ENCODE results near the gene CA5A. TPM values are rescaled to one million over a fixed set of nuclear protein-coding genes. Genes with fewer than 3 reads are reported as not detected.

Gene CA5A
- total RNA-seq, 8 experiments from 2014 or later, result 0.05 to 0.52 (median 0.17) TPM; not detected in 1

DNA sequence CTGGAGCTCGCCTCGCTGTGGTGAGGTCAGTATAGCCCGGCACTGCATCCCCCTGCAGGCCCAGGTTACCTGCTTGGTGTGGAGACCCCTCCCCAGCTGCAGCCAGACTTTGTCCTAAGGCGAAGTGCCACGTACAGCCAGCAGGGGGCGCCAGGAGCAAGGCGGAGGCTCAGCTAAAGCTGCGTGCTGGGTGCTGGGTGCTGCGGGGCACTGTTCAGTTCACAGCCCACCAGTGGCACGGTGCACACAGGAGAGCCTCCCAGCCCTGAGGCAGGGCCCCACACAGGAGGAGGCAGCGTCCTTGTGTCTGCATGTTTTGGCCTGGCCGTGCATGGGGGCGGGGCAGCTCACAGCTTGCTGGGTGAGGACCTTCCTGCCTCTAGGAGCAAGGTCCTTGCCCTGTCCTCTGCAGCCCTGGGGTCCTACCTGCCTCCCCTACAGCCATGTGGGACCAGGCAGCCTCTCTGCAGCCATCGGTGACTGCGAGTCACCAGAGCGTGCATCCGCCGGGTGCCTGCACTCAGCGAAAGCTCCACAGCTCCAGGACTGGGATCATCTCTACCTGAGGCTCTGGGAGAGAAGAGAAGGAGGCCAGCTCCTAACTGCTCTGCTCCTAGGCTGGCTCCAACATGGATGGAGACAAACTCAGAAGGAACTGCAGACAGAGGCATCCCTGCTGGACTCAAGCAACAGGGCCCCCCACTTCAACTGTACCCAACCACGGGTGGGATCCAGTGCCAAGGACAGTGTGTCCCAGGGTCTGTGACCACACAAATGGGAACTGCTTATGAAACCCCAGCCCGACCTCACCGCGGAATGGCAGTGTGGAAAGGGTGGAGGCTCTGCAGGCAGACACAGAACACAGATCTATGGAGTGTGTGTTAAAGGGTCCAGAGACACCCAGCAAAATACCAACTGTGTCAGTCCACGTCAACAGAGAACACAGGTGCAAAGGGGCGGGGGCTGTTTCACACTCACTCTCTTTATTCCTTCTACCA is 86.0 kb downstream of the CA5A start:
- no peak overlapping the region for H3K4me3 ChIP-seq
- ATAC-seq (replicated peaks in 6 of 8), result peak; percentile 11 to 54 (median 48)
- H3K27ac ChIP-seq, result peak overlapping the region in 1 of 2 donors; percentile 16
- peaks cover 50 to 60% of the 10 kb centered on the region in 2 donors for H3K4me1 ChIP-seq (replicated peaks in 1 of 2)
- in situ Hi-C loops (cut with MboI; ENCODE audit: low pct_unique_long_range_greater_than_20kb in 2 of 9, low sequenced_read_pairs in 9 of 9, unreplicated experiment in 9 of 9), result no loop called here
- 0 to 90% (median 69%) methylated on average over 2 to 8 of the region's 25 CpGs; no CpG with 5 or more reads in 6 of the 10 experiments for WGBS, 10 experiments

GRCh38 chr16:87849419-87850008 is 86.8 kb downstream of the CA5A start:
- H3K4me3 ChIP-seq, result no peak overlapping the region
- in situ Hi-C loops (cut with MboI; ENCODE audit: low pct_unique_long_range_greater_than_20kb in 2 of 9, low sequenced_read_pairs in 9 of 9, unreplicated experiment in 9 of 9), result no loop called here
- no peak overlapping the region for H3K27ac ChIP-seq
- H3K4me1 ChIP-seq (replicated peaks in 1 of 2), result peaks cover 52 to 58% of the 10 kb centered on the region in 2 donors
- 20 to 100% (median 93%) methylated on average over 1 to 9 of the region's 16 CpGs; no CpG with 5 or more reads in 1 of the 10 experiments for WGBS, 10 experiments
- ATAC-seq (replicated peaks in 6 of 8), result no peak

GRCh38 chr16:87848676-87849345 is 87.5 kb downstream of the CA5A start:
- Histone ChIP-seq H3K4me1 (replicated peaks in 1 of 2) (peaks cover 53 to 58% of the 10 kb centered on the region in 2 donors), H3K27ac (no peak overlapping the region), H3K4me3 (no peak overlapping the region)
- in situ Hi-C loops (cut with MboI; ENCODE audit: low pct_unique_long_range_greater_than_20kb in 2 of 9, low sequenced_read_pairs in 9 of 9, unreplicated experiment in 9 of 9), result no loop called here
- ATAC-seq (replicated peaks in 6 of 8), result no peak
- 40 to 100% (median 98%) methylated on average over 1 to 7 of the region's 18 CpGs; no CpG with 5 or more reads in 4 of the 10 experiments for WGBS, 10 experiments

DNA sequence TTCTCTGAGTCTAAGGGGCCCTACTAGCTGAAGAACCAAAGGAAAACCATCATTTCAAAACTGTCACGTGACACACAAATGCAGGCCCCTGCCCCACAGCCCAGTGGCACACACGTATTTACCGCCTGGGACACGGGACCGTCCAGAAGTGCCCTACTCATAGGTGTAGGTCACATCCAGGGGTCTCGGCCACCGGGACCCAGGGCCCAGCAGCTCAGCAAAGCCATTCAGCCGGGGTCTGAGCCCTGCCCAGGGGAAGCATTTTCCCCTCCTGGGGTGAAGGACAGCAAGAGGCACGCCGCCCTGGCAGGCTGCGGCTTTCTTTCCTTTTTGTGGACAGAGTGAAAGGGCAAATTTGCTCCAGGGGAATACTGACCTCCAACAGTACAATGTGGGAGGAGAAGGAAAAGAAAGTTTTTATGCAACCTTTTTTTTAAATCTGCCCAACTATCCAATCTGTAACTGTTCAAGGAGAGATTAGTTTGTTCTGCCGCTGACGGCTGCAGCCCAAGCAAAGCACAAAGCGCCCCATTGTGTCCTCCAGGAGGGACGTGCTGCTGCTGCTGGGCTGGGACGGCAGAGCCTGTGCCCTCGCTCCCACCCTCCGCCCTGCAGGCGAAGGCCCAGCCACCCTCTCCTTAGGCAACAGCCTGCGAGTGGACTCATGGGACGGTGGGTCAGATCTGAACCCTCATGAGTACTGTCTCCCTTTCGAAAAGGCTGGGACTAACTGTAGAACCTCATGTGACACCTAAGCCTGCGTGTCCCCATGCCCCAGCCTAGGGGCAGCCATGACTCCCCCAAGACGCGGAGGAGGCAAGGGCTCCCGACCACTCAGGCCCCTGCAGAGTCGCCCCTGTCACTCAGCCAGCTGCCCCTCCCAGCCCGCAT is 88.3 kb downstream of the CA5A start:
- H3K4me1 ChIP-seq (replicated peaks in 1 of 2), result peaks cover 52 to 56% of the 10 kb centered on the region in 2 donors
- H3K27ac ChIP-seq, result peak overlapping the region; percentile 39 to 63
- ATAC-seq (replicated peaks in 6 of 8), result peak in 5 of 8 experiments; percentile 36 to 62 (median 50)
- in situ Hi-C loops (cut with MboI; ENCODE audit: low pct_unique_long_range_greater_than_20kb in 2 of 9, low sequenced_read_pairs in 9 of 9, unreplicated experiment in 9 of 9), result no loop called here
- 80 to 100% (median 81%) methylated on average over 1 to 6 of the region's 28 CpGs; no CpG with 5 or more reads in 4 of the 10 experiments for WGBS, 10 experiments
- no peak overlapping the region for H3K4me3 ChIP-seq

GRCh38 chr16:87847467-87847784 is 88.9 kb downstream of the CA5A start:
- Histone ChIP-seq H3K4me3 (no peak overlapping the region), H3K27ac (peak overlapping the region in 1 of 2 donors; percentile 28), H3K4me1 (replicated peaks in 1 of 2) (peaks cover 50 to 53% of the 10 kb centered on the region in 2 donors)
- in situ Hi-C loops (cut with MboI; ENCODE audit: low pct_unique_long_range_greater_than_20kb in 2 of 9, low sequenced_read_pairs in 9 of 9, unreplicated experiment in 9 of 9), result no loop called here
- no peak for ATAC-seq (replicated peaks in 6 of 8)
- WGBS, 10 experiments, result 93% methylated on average over 3 of the region's 8 CpGs; no CpG with 5 or more reads in 9 of the 10 experiments

DNA sequence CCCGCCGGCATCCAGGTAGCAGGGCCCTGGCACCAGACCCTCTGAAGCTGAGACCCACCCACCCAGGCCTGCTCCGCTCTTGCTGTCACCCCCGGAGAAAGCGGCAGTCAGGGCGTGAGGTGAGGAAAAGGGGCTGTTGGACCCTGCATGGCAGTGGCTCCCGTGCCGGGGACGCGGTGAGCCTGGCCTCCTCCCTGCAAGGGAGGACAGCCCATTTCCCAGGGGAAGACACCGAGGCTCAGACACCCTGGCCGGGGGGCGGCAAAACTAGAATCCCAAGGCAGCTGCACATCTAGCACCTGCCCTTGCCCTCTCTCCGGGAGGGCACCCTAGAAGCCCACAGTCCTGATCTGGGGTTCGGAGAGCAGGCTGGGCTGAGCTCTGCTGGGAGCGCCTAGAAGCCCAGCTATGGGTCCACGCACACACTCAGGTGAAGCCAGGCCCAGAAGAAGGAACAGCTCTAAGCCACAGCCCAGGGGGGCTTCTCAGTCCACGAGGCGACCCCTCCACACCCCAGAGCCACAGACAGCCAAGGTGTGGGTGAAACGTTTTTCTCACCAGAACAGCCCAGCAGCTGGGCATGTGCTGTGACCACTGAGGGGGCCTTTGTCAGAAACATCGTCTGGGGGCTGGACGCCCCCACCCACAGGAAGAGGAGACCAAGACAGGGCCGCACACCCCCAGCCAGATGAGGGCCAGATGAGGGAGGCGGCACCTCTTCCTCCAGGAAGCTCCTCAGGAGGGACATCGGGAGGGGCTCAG is 89.4 kb downstream of the CA5A start:
- no peak overlapping the region for H3K4me3 ChIP-seq
- in situ Hi-C loops (cut with MboI; ENCODE audit: low pct_unique_long_range_greater_than_20kb in 2 of 9, low sequenced_read_pairs in 9 of 9, unreplicated experiment in 9 of 9), result no loop called here
- H3K4me1 ChIP-seq (replicated peaks in 1 of 2), result peaks cover 47 to 48% of the 10 kb centered on the region in 2 donors
- 40 to 100% (median 85%) methylated on average over 1 to 4 of the region's 25 CpGs; no CpG with 5 or more reads in 4 of the 10 experiments for WGBS, 10 experiments
- H3K27ac ChIP-seq, result peak overlapping the region in 1 of 2 donors; percentile 28
- ATAC-seq (replicated peaks in 6 of 8), result no peak

- 70 to 100% (median 95%) methylated on average over 2 to 11 of the region's 31 CpGs; no CpG with 5 or more reads in 4 of the 10 experiments for WGBS, 10 experiments
- H3K27ac ChIP-seq, result no peak overlapping the region
- in situ Hi-C loops (cut with MboI; ENCODE audit: low pct_unique_long_range_greater_than_20kb in 2 of 9, low sequenced_read_pairs in 9 of 9, unreplicated experiment in 9 of 9), result no loop called here
- peaks cover 43 to 45% of the 10 kb centered on the region in 2 donors for H3K4me1 ChIP-seq (replicated peaks in 1 of 2)
- ATAC-seq (replicated peaks in 6 of 8), result no peak
- no peak overlapping the region for H3K4me3 ChIP-seq
Observed at GRCh38 chr16:87845807-87846619, 90.3 kb downstream of the CA5A start.

GRCh38 chr16:87845213-87845612 is 91.1 kb downstream of the CA5A start:
- 100% methylated on average over 1 to 4 of the region's 13 CpGs; no CpG with 5 or more reads in 6 of the 10 experiments for WGBS, 10 experiments
- H3K4me1 ChIP-seq (replicated peaks in 1 of 2), result peaks cover 39 to 40% of the 10 kb centered on the region in 2 donors
- H3K27ac ChIP-seq, result peak overlapping the region in 1 of 2 donors; percentile 81
- no peak overlapping the region for H3K4me3 ChIP-seq
- no peak for ATAC-seq (replicated peaks in 6 of 8)
- in situ Hi-C loops (cut with MboI; ENCODE audit: low pct_unique_long_range_greater_than_20kb in 2 of 9, low sequenced_read_pairs in 9 of 9, unreplicated experiment in 9 of 9), result no loop called here

DNA sequence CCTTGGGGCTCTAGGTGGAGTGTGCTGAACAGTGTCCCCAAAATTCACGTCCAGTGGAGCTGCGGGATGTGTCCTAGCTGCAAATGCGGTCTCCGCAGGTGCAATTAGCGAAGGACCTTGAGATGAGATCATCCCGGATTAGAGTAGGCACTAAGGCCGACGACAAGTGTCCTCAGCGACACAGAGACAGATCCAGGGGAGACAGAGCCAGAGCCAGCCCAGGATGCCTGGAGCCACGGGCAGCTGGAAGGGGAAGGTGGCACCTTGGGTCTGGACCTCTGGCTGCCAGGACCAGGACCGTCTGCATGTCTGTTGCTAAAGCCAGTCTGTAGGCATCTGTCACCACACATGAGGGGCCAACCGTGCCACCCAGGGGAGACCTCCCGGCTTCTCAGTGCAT is 91.5 kb downstream of the CA5A start:
- Histone ChIP-seq H3K4me3 (no peak overlapping the region), H3K4me1 (replicated peaks in 1 of 2) (peaks cover 35 to 36% of the 10 kb centered on the region in 2 donors), H3K27ac (peak overlapping the region; percentile 57 to 81)
- peak in 2 of 8 experiments; percentile 1 to 4 for ATAC-seq (replicated peaks in 6 of 8)
- WGBS, 10 experiments, result 100% methylated on average over 1 to 2 of the region's 13 CpGs; no CpG with 5 or more reads in 8 of the 10 experiments
- in situ Hi-C loops (cut with MboI; ENCODE audit: low pct_unique_long_range_greater_than_20kb in 2 of 9, low sequenced_read_pairs in 9 of 9, unreplicated experiment in 9 of 9), result no loop called here

- in situ Hi-C loops (cut with MboI; ENCODE audit: low pct_unique_long_range_greater_than_20kb in 2 of 9, low sequenced_read_pairs in 9 of 9, unreplicated experiment in 9 of 9), result no loop called here
- peak in 6 of 8 experiments; percentile 11 to 79 (median 64) for ATAC-seq (replicated peaks in 6 of 8)
- WGBS, 10 experiments, result 40% methylated on average over 1 of the region's 30 CpGs; no CpG with 5 or more reads in 9 of the 10 experiments
- Histone ChIP-seq H3K4me1 (replicated peaks in 1 of 2) (peaks cover 34 to 35% of the 10 kb centered on the region in 2 donors), H3K27ac (peak overlapping the region; percentile 57 to 81), H3K4me3 (no peak overlapping the region)
Observed at GRCh38 chr16:87844120-87844733, 92.1 kb downstream of the CA5A start.

All from motor neuron (in vitro differentiated cells).